ENCODE measurements around the gene RAPGEF1. TPM values are rescaled to one million over a fixed set of nuclear protein-coding genes. Genes with fewer than 3 reads are reported as not detected.

The RAPGEF1 gene
- total and polyA plus RNA-seq, 7 donors, result 72.3 to 319 (median 268) TPM

GRCh38 chr9:131630205-131630831, 109.6 kb downstream of the RAPGEF1 start:
- peaks cover 57% of the 10 kb centered on the region for H3K4me1 ChIP-seq
- ATAC-seq, result peak; percentile 5 to 25 (median 14)
- peaks cover 2 to 25% of the 10 kb centered on the region in 2 donors for H3K36me3 ChIP-seq (ENCODE audit: insufficient read depth in 1 of 2, low read depth in 1 of 2)

GRCh38 chr9:131629825-131630204, 110.1 kb downstream of the RAPGEF1 start:
- TF ChIP-seq CTCF (IDR thresholded peaks at IDR 0.05), result no peak
- Histone ChIP-seq H3K27me3 (ENCODE audit: insufficient read depth in 3 of 3, low read length in 2 of 3) (no peaks in the 10 kb centered on the region), H3K36me3 (ENCODE audit: insufficient read depth in 1 of 2, low read depth in 1 of 2) (peaks cover 2 to 30% of the 10 kb centered on the region in 2 donors), H3K9me3 (no peaks in the 10 kb centered on the region), H3K4me1 (peaks cover 57% of the 10 kb centered on the region), H3K4me3 (peak overlapping the region; percentile 31), H3K27ac (peak overlapping the region; percentile 79)
- WGBS, 3 donors, result 53 to 83% (median 60%) methylated on average over 4 of the region's 4 CpGs
- ATAC-seq (peak; percentile 13 to 46 (median 30)), DNase-seq (no peak)
- intact Hi-C loops (cut with DNase I), result no loop called here

More at GRCh38 chr9:131630205-131630831, 109.6 kb downstream of the RAPGEF1 start:
- intact Hi-C loops (cut with DNase I), result no loop called here
- 48 to 70% (median 49%) methylated on average over 15 of the region's 15 CpGs for WGBS, 3 donors
- Histone ChIP-seq H3K4me3 (peak overlapping the region; percentile 31), H3K9me3 (no peaks in the 10 kb centered on the region), H3K27ac (peak overlapping the region; percentile 79), H3K27me3 (ENCODE audit: insufficient read depth in 3 of 3, low read length in 2 of 3) (no peaks in the 10 kb centered on the region)
- no peak for DNase-seq
- no peak for TF ChIP-seq CTCF (IDR thresholded peaks at IDR 0.05)

GRCh38 chr9:131629226-131629500, 110.7 kb downstream of the RAPGEF1 start:
- no peaks in the 10 kb centered on the region for H3K27me3 ChIP-seq (ENCODE audit: insufficient read depth in 3 of 3, low read length in 2 of 3)
- H3K4me1 ChIP-seq, result peaks cover 60% of the 10 kb centered on the region
- DNase-seq (no peak), ATAC-seq (no peak)
- peak overlapping the region; percentile 79 for H3K27ac ChIP-seq
- H3K4me3 ChIP-seq, result no peak overlapping the region
- TF ChIP-seq CTCF (IDR thresholded peaks at IDR 0.05), result no peak
- H3K36me3 ChIP-seq (ENCODE audit: insufficient read depth in 1 of 2, low read depth in 1 of 2), result peaks cover 2 to 37% of the 10 kb centered on the region in 2 donors
- no peaks in the 10 kb centered on the region for H3K9me3 ChIP-seq
- 84 to 90% (median 87%) methylated on average over 4 of the region's 4 CpGs for WGBS, 3 donors
- intact Hi-C loops (cut with DNase I), result no loop called here

GRCh38 chr9:131628459-131629225, 111.2 kb downstream of the RAPGEF1 start:
- no peaks in the 10 kb centered on the region for H3K9me3 ChIP-seq
- DNase-seq, result no peak
- H3K27ac ChIP-seq, result peak overlapping the region; percentile 79
- WGBS, 3 donors, result 87 to 90% (median 87%) methylated on average over 19 of the region's 19 CpGs
- H3K36me3 ChIP-seq (ENCODE audit: insufficient read depth in 1 of 2, low read depth in 1 of 2), result peaks cover 2 to 42% of the 10 kb centered on the region in 2 donors
- intact Hi-C loops (cut with DNase I), result no loop called here
- H3K27me3 ChIP-seq (ENCODE audit: insufficient read depth in 3 of 3, low read length in 2 of 3), result no peaks in the 10 kb centered on the region
- peak overlapping the region; percentile 20 for H3K4me3 ChIP-seq
- no peak for TF ChIP-seq CTCF (IDR thresholded peaks at IDR 0.05)
- peaks cover 55% of the 10 kb centered on the region for H3K4me1 ChIP-seq
- no peak for ATAC-seq

Measured in psoas muscle (tissue), 8 donors.